ENCODE data around the gene ZCCHC7. TPM values are rescaled to one million over a fixed set of nuclear protein-coding genes. Genes with fewer than 3 reads are reported as not detected.
A peak's percentile ranks its signal among the peaks of the same experiment; 100 is the strongest.

The ZCCHC7 gene
- total and polyA plus RNA-seq, 4 donors, result 7.7 to 28.0 (median 12.6) TPM

DNA sequence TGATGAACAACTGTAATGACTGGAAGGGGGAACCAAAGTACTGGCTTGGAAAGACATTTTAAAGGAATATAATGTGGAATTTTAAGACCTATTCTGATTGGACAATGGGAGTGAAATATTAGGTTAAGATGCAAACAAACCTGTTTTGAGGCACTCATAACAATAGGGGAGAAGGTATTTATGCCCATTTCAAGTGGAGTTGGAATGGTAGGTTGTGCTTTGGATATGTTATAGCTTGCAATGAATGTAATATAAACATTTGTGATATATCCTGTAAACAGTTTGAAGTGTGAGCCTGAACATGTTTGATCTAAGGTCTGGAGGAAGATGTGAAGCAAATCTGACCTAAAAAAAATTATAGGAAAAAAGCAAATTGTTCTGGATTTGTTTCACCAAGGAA lies 172.5 kb downstream of the ZCCHC7 start:
- no peaks in the 10 kb centered on the region for H3K27me3 ChIP-seq (ENCODE audit: control insufficient read depth in 3 of 3, insufficient read depth in 3 of 3, low read length in 2 of 3)

GRCh38 chr9:37293664-37294524 lies 173.5 kb downstream of the ZCCHC7 start:
- DNase-seq (peak in 2 of 3 donors; percentile 19 to 40), ATAC-seq (ENCODE audit: insufficient read depth, low FRiP score) (no peak)
- Histone ChIP-seq H3K9ac (ENCODE audit: insufficient read depth in 1 of 2, low read length in 2 of 2) (no peak overlapping the region), H3K4me3 (no peak overlapping the region), H3K36me3 (ENCODE audit: control insufficient read depth in 4 of 4, insufficient read depth in 4 of 4, low read length in 4 of 4) (no peaks in the 10 kb centered on the region), H3K9me3 (ENCODE audit: control insufficient read depth in 4 of 4, insufficient read depth in 3 of 4, low read length in 3 of 4) (no peaks in the 10 kb centered on the region), H3K27me3 (ENCODE audit: control insufficient read depth in 3 of 3, insufficient read depth in 3 of 3, low read length in 2 of 3) (no peaks in the 10 kb centered on the region), H3K27ac (ENCODE audit: low read depth in 1 of 2, low read length in 1 of 2) (no peak overlapping the region), H3K4me1 (ENCODE audit: control insufficient read depth in 5 of 5, insufficient read depth in 5 of 5, low read length in 5 of 5) (peaks cover 0 to 18% (median 3%) of the 10 kb centered on the region in 5 donors)
- TF ChIP-seq CTCF (IDR thresholded peaks at IDR 0.05; ENCODE audit: control extremely low read depth, extremely low read depth), result no peak
- 53 to 65% methylated on average over 3 of the region's 3 CpGs for WGBS, 2 donors

More for the DNA sequence above, 172.5 kb downstream of the ZCCHC7 start:
- Histone ChIP-seq H3K36me3 (ENCODE audit: control insufficient read depth in 4 of 4, insufficient read depth in 4 of 4, low read length in 4 of 4) (peaks cover 0 to 3% (median 0%) of the 10 kb centered on the region in 4 donors), H3K27ac (ENCODE audit: low read depth in 1 of 2, low read length in 1 of 2) (no peak overlapping the region), H3K9ac (ENCODE audit: insufficient read depth in 1 of 2, low read length in 2 of 2) (no peak overlapping the region), H3K9me3 (ENCODE audit: control insufficient read depth in 4 of 4, insufficient read depth in 3 of 4, low read length in 3 of 4) (no peaks in the 10 kb centered on the region), H3K4me1 (ENCODE audit: control insufficient read depth in 5 of 5, insufficient read depth in 5 of 5, low read length in 5 of 5) (peaks cover 0 to 18% (median 3%) of the 10 kb centered on the region in 5 donors), H3K4me3 (no peak overlapping the region)
- DNase-seq (peak in 2 of 3 donors; percentile 33 to 34), ATAC-seq (ENCODE audit: insufficient read depth, low FRiP score) (no peak)
- TF ChIP-seq CTCF (IDR thresholded peaks at IDR 0.05; ENCODE audit: control extremely low read depth, extremely low read depth), result no peak

DNA sequence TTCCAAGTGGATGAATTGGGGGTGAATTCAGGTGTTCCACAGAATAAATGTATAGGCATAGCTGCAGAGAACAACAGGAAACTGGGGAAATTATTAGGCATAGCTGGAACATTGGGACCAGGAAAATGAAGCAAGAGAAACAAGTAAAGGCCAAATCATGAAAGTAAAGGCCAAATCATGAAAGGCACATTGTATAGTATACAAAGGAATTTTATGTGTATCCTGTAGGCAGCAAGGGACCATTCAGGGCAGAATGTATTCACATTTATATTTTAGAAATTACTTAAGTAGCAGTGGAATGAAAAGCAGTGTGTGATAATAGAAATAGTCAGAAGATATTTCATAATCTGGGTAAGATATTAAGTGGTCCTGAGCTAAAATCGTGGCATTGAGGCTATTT lies 174.8 kb downstream of the ZCCHC7 start:
- no peak for TF ChIP-seq CTCF (IDR thresholded peaks at IDR 0.05; ENCODE audit: control extremely low read depth, extremely low read depth)
- H3K4me1 ChIP-seq (ENCODE audit: control insufficient read depth in 5 of 5, insufficient read depth in 5 of 5, low read length in 5 of 5), result peaks cover 0 to 18% (median 3%) of the 10 kb centered on the region in 5 donors
- H3K9ac ChIP-seq (ENCODE audit: insufficient read depth in 1 of 2, low read length in 2 of 2), result no peak overlapping the region
- WGBS, 2 donors, result 78 to 86% methylated on average over 1 of the region's 1 CpG
- ATAC-seq (ENCODE audit: insufficient read depth, low FRiP score) (no peak), DNase-seq (no peak)
- H3K36me3 ChIP-seq (ENCODE audit: control insufficient read depth in 4 of 4, insufficient read depth in 4 of 4, low read length in 4 of 4), result no peaks in the 10 kb centered on the region
- no peak overlapping the region for H3K27ac ChIP-seq (ENCODE audit: low read depth in 1 of 2, low read length in 1 of 2)
- no peaks in the 10 kb centered on the region for H3K27me3 ChIP-seq (ENCODE audit: control insufficient read depth in 3 of 3, insufficient read depth in 3 of 3, low read length in 2 of 3)
- H3K9me3 ChIP-seq (ENCODE audit: control insufficient read depth in 4 of 4, insufficient read depth in 3 of 4, low read length in 3 of 4), result no peaks in the 10 kb centered on the region
- no peak overlapping the region for H3K4me3 ChIP-seq

Data from lung (tissue), 12 donors.